ENCODE data around the gene OR2AT4. TPM values are rescaled to one million over a fixed set of nuclear protein-coding genes. Genes with fewer than 3 reads are reported as not detected.
A peak's percentile ranks its signal among the peaks of the same experiment; 100 is the strongest.

The OR2AT4 gene
- total RNA-seq, 1 donor from 2014 or later: not detected

GRCh38 chr11:75035256-75035655 is 61.4 kb downstream of the OR2AT4 start:
- no peak for DNase-seq (ENCODE audit: low read depth)
- TF ChIP-seq CTCF (IDR thresholded peaks at IDR 0.05; ENCODE audit: insufficient read depth, low read length, poor library complexity, severe bottlenecking): no peak
- Histone ChIP-seq H3K36me3 (ENCODE audit: control insufficient read depth, insufficient read depth, low read length) (no peaks in the 10 kb centered on the region), H3K27me3 (ENCODE audit: control insufficient read depth, insufficient read depth, low read length) (no peaks in the 10 kb centered on the region), H3K4me3 (ENCODE audit: low read depth, low read length) (no peak overlapping the region)

- H3K36me3 ChIP-seq (ENCODE audit: control insufficient read depth, insufficient read depth, low read length): no peaks in the 10 kb centered on the region
- H3K27me3 ChIP-seq (ENCODE audit: control insufficient read depth, insufficient read depth, low read length): no peaks in the 10 kb centered on the region
- DNase-seq (ENCODE audit: low read depth): no peak
- no peak overlapping the region for H3K4me3 ChIP-seq (ENCODE audit: low read depth, low read length)
- no peak for TF ChIP-seq CTCF (IDR thresholded peaks at IDR 0.05; ENCODE audit: insufficient read depth, low read length, poor library complexity, severe bottlenecking)
Measured at GRCh38 chr11:75033916-75034315, 62.8 kb downstream of the OR2AT4 start.

- H3K27me3 ChIP-seq (ENCODE audit: control insufficient read depth, insufficient read depth, low read length): no peaks in the 10 kb centered on the region
- no peak for TF ChIP-seq CTCF (IDR thresholded peaks at IDR 0.05; ENCODE audit: insufficient read depth, low read length, poor library complexity, severe bottlenecking)
- DNase-seq (ENCODE audit: low read depth): no peak
- H3K36me3 ChIP-seq (ENCODE audit: control insufficient read depth, insufficient read depth, low read length): no peaks in the 10 kb centered on the region
- no peak overlapping the region for H3K4me3 ChIP-seq (ENCODE audit: low read depth, low read length)
Measured at GRCh38 chr11:75032550-75032935, 64.1 kb downstream of the OR2AT4 start.

GRCh38 chr11:75031771-75032549 is 64.7 kb downstream of the OR2AT4 start:
- peak; percentile 87 for TF ChIP-seq CTCF (IDR thresholded peaks at IDR 0.05; ENCODE audit: insufficient read depth, low read length, poor library complexity, severe bottlenecking)
- H3K27me3 ChIP-seq (ENCODE audit: control insufficient read depth, insufficient read depth, low read length): no peaks in the 10 kb centered on the region
- no peak overlapping the region for H3K4me3 ChIP-seq (ENCODE audit: low read depth, low read length)
- no peak for DNase-seq (ENCODE audit: low read depth)
- no peaks in the 10 kb centered on the region for H3K36me3 ChIP-seq (ENCODE audit: control insufficient read depth, insufficient read depth, low read length)

Other genes starting within 250 kb of the OR2AT4 start
- 3.2 and 8.6 TPM in 2 replicates for gene XRRA1, start 147.8 kb downstream of the OR2AT4 start, total RNA-seq
- 38.1 and 61.8 TPM in 2 replicates for gene SPCS2, start 147.6 kb downstream of the OR2AT4 start, total RNA-seq
- gene NEU3, start 107.9 kb downstream of the OR2AT4 start, total RNA-seq: 7.9 and 8.4 TPM in 2 replicates
- gene SLCO2B1, start 54.2 kb upstream of the OR2AT4 start, total RNA-seq: 0.21 and 1.7 TPM in 2 replicates
- 0.04 TPM in 1 of 2 replicates, not detected in the other for gene TPBGL, start 143.9 kb upstream of the OR2AT4 start, total RNA-seq